ENCODE measurements around the gene CMC4.

The CMC4 gene

DNA sequence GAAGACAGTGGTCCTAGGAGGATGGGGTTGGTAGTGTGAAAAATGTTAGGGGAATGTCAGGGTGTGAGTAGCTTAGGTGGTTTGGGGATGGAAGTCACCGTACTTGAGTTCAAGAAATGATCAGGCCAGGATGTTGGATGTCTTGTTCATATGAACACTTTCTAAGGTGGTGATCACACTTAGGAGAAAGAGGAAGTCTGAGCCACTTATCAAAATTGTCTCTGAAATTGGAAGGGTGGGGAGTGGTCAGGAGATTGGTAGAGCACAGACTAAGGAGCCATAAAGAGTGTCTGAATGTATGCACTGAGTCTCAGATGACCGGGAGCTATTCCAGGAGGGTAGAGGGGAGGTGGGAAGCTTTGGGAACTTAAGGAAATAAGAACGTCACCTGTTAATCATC is 17.3 kb downstream of the CMC4 start:
- DNase-seq (ENCODE audit: low read depth in 2 of 2), result no peak

- DNase-seq (ENCODE audit: low read depth in 2 of 2), result no peak
Measured at GRCh38 chrX:155052738-155053498, 18.0 kb downstream of the CMC4 start.

DNA sequence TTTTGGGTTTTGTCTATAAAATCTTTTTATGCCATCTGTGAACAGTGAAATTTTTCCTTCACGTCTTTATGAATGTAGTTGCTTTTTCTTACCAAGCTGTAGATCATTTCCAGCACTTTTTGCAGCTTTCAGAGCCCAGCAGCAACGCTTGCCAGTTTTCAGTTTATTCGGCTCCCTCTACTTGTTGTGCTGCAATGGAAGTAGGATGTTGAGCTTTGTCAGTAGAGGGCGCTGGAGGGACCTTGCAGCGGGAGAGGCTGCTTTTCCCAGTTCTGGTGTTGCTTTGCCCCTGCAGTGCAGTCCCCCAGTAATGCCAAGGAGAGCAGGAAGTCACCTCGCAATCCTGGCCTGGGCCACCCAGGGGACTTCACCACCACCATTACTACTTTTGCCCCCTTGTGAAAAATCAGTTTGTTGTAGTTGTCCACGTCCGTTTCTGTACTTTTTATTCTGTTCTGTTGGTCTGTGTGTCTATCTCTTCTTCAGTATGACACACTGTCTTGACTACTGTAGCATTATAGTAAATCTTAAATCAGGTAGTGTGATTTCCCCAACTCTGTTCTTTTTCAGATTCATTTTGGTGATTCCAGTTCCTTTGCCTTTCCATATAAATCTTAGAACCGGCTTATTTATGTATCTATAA is 21.8 kb downstream of the CMC4 start:
- DNase-seq (ENCODE audit: low read depth in 2 of 2), result peak; percentile 3 to 18

DNA sequence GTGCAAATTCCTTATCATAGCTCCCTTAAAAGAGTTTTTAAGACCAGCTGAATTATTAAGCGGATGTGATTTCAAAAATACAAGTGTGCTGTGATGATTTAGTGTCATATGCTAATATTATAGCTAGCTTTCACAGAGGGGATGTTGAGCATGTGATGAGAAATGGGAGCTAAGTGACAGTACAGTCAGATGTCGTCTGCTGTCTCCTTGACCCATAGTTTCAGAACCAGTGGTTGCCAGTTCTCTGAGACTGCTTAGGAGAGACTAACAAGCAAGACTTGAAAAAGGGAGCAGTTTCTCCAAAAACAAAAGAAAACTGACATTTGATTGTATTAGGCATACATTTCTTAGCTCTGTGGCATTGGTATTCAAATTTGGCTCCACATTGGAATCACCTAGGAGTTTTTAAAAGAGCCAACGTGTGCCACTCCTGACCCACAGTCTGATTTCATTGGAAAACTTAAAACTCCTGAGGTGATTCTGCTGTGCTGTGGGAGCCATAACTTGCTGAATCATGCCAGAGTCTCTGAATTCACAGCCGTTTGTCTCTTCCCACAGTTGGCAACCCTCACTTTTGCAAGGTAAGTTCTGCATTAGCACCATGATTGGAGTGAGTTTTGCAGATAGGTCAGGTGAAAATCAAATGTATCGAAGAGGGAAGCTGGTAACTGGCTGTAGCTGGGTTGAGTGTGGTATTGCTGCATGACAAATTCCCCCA is 24.0 kb downstream of the CMC4 start:
- no peak for DNase-seq (ENCODE audit: low read depth in 2 of 2)

GRCh38 chrX:155046129-155046810 is 24.7 kb downstream of the CMC4 start:
- no peak for DNase-seq (ENCODE audit: low read depth in 2 of 2)

GRCh38 chrX:155035688-155036087 is 35.2 kb downstream of the CMC4 start:
- no peak for DNase-seq (ENCODE audit: low read depth in 2 of 2)

- no peak for DNase-seq (ENCODE audit: low read depth in 2 of 2)
Measured at GRCh38 chrX:155031657-155032056, 39.3 kb downstream of the CMC4 start.

- no peak for DNase-seq (ENCODE audit: low read depth in 2 of 2)
Measured at GRCh38 chrX:155028877-155029291, 42.1 kb downstream of the CMC4 start.

GRCh38 chrX:155028129-155028528 is 42.8 kb downstream of the CMC4 start:
- DNase-seq (ENCODE audit: low read depth in 2 of 2), result no peak

DNA sequence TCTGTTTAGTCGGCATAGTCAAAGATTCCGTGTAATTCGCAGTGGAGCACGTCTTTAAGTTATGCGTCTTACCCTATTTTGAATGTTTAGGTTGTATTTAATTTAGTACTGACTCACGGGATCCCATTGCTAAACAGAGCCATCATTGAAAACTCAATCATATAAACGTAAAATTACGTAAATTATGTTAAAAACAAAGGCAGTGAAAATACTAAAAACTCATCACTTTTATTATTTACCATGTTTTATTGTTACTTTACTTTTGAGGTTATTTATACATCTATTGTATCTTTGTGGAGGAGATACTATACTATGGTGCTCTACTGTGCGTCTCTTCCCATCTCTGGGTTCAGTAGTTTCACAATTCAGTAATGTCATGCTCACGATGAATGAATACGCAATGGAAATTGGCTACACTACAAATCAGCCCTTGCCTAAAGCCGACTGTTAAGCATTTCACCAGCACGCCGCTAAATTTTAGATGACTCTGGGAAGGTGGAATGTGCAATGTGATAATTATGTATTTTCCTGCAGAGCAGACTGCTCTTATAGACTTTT is 43.3 kb downstream of the CMC4 start:
- no peak for DNase-seq (ENCODE audit: low read depth in 2 of 2)

- DNase-seq (ENCODE audit: low read depth in 2 of 2), result peak; percentile 72 to 88
Measured at GRCh38 chrX:155026727-155027508, 44.0 kb downstream of the CMC4 start, which contains the start of gene FUNDC2. TSS of gene FUNDC2 (plus strand) at chrX:155026844. CDS start at chrX:155026939, 95 bp downstream.

DNA sequence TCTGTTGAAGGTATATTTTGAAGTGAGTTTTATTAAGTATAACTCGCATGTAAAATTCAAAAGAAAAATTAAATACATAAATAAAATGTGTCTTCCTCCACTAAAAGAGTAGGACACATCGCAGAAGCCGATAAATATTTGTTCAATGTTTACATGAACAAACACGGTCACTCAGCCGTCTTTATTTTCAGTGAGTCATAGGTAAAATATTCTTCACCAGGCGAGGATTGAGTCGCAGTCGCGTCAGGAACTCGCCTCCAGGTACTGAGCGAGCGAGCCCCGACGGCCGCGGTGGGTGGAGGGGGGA is 44.6 kb downstream of the CMC4 start:
- no peak for DNase-seq (ENCODE audit: low read depth in 2 of 2)

GRCh38 chrX:155023907-155024833 is 46.8 kb downstream of the CMC4 start:
- DNase-seq (ENCODE audit: low read depth in 2 of 2), result no peak

GRCh38 chrX:155022585-155022984 is 48.4 kb downstream of the CMC4 start, which contains the start of gene F8:
TSS of gene F8 (minus strand) at chrX:155022723. CDS start at chrX:155022552, 171 bp downstream.
- no peak for DNase-seq (ENCODE audit: low read depth in 2 of 2)

GRCh38 chrX:155020591-155020990 is 50.3 kb downstream of the CMC4 start:
- DNase-seq (ENCODE audit: low read depth in 2 of 2), result no peak

Data from stimulated activated CD4-positive, alpha-beta T cell treated with anti-CD3 and anti-CD28 coated beads, Interleukin-1b, Interleukin-23, amount 100 ng/mL, for 1 hour (primary cell).